ENCODE results near the gene RNF17.

Gene RNF17

GRCh38 chr13:24900507-24900906, 136.5 kb downstream of the RNF17 start:
- no peak for DNase-seq (ENCODE audit: low spot score)

- no peak for DNase-seq (ENCODE audit: low spot score)
Measured at GRCh38 chr13:24905242-24905641, 141.3 kb downstream of the RNF17 start.

- DNase-seq (ENCODE audit: low spot score) = no peak
Measured at GRCh38 chr13:24906268-24906667, 142.3 kb downstream of the RNF17 start.

- DNase-seq (ENCODE audit: low spot score) = peak; percentile 23
Measured at GRCh38 chr13:24910502-24911132, 146.6 kb downstream of the RNF17 start.

GRCh38 chr13:24911133-24911908, 147.4 kb downstream of the RNF17 start:
- peak; percentile 67 for DNase-seq (ENCODE audit: low spot score)

GRCh38 chr13:24916464-24916863, 152.5 kb downstream of the RNF17 start:
- DNase-seq (ENCODE audit: low spot score) = no peak

GRCh38 chr13:24921003-24921402, 157.0 kb downstream of the RNF17 start:
- DNase-seq (ENCODE audit: low spot score) = no peak

GRCh38 chr13:24921881-24922280, 157.9 kb downstream of the RNF17 start:
- no peak for DNase-seq (ENCODE audit: low spot score)

GRCh38 chr13:24922387-24922744, 158.4 kb downstream of the RNF17 start:
- no peak for DNase-seq (ENCODE audit: low spot score)

- DNase-seq (ENCODE audit: low spot score) = peak; percentile 97
Measured at GRCh38 chr13:24922745-24923591, 159.0 kb downstream of the RNF17 start.

GRCh38 chr13:24925318-24926231, 161.6 kb downstream of the RNF17 start:
- peak; percentile 14 for DNase-seq (ENCODE audit: low spot score)

GRCh38 chr13:24927810-24928404, 163.9 kb downstream of the RNF17 start:
- no peak for DNase-seq (ENCODE audit: low spot score)

- no peak for DNase-seq (ENCODE audit: low spot score)
Measured at GRCh38 chr13:24929196-24929595, 165.2 kb downstream of the RNF17 start.
